Liver (tissue), 9 donors: ENCODE results near the gene SIK3. TPM values are rescaled to one million over a fixed set of nuclear protein-coding genes. Genes with fewer than 3 reads are reported as not detected.

Source experiments
- DNase-seq: peaks from one replicate; pipeline ENCODE4 v3.0.0-alpha.2; 2017; ENCODE audit warnings: low spot score
- H3K27ac ChIP-seq, 2 donors: one replicate each; pipeline ENCODE4 v1.7.0; 2013; ENCODE audit warnings: inconsistent platforms in 2 of 2, low read length in 2 of 2, control low read depth in 1 of 2, low read depth in 1 of 2, mild to moderate bottlenecking in 1 of 2
- H3K27me3 ChIP-seq, 4 donors: one replicate each; pipeline versions ENCODE4 v1.6.1 to v1.7.0; 2013; ENCODE audit warnings: low read length in 3 of 4, inconsistent platforms in 1 of 4, mild to moderate bottlenecking in 1 of 4, moderate library complexity in 1 of 4; ENCODE audit not compliant: control insufficient read depth in 4 of 4, insufficient read depth in 4 of 4
- H3K36me3 ChIP-seq, 4 donors: one replicate each; pipeline versions ENCODE4 v1.6.1 to v1.7.0; 2013; ENCODE audit warnings: low read length in 3 of 4, mild to moderate bottlenecking in 3 of 4, low read depth in 1 of 4, moderate library complexity in 1 of 4; ENCODE audit not compliant: control insufficient read depth in 4 of 4, insufficient read depth in 3 of 4
- H3K4me1 ChIP-seq, 4 donors: one replicate each; pipeline versions ENCODE4 v1.6.1 to v1.7.0; 2013; ENCODE audit warnings: low read length in 3 of 4, mild to moderate bottlenecking in 3 of 4, moderate library complexity in 1 of 4; ENCODE audit not compliant: control insufficient read depth in 4 of 4, insufficient read depth in 4 of 4
- H3K4me3 ChIP-seq, 3 donors: one replicate each; pipeline versions ENCODE4 v1.6.1 to v1.7.0; 2013; ENCODE audit warnings: low read length in 3 of 3, control low read depth in 1 of 3, low read depth in 1 of 3, mild to moderate bottlenecking in 1 of 3
- H3K9ac ChIP-seq, 2 donors: one replicate each; pipeline ENCODE4 v1.7.0; 2013; ENCODE audit warnings: low read length in 2 of 2, mild to moderate bottlenecking in 2 of 2, moderate library complexity in 2 of 2, control low read depth in 1 of 2, low read depth in 1 of 2
- H3K9me3 ChIP-seq, 4 donors: one replicate each; pipeline versions ENCODE4 v1.6.1 to v1.7.0; 2013; ENCODE audit warnings: low read length in 3 of 4; ENCODE audit not compliant: control insufficient read depth in 4 of 4
- ATF3 ChIP-seq: IDR thresholded peaks from 2 replicates; pipeline ENCODE4 v1.6.1; 2016; ENCODE audit warnings: antibody characterized with exemption
- EGR1 ChIP-seq, 2 donors: IDR thresholded peaks; 2 replicates each; pipeline ENCODE4 v1.6.1; 2016 to 2018; ENCODE audit warnings: antibody characterized with exemption in 2 of 2, low read depth in 2 of 2
- FOXA1 ChIP-seq: IDR thresholded peaks from 2 replicates; pipeline ENCODE4 v1.6.1; 2016; ENCODE audit warnings: antibody characterized with exemption
- FOXA2 ChIP-seq: IDR thresholded peaks from 2 replicates; pipeline ENCODE4 v1.6.1; 2016; ENCODE audit warnings: antibody characterized with exemption
- GABPA ChIP-seq, 2 donors: IDR thresholded peaks in 1 of 2; conservative IDR thresholded peaks in 1 of 2; 2 replicates each; pipeline ENCODE4 v1.6.1; 2016; ENCODE audit warnings: antibody characterized with exemption in 2 of 2, mild to moderate bottlenecking in 1 of 2, moderate library complexity in 1 of 2
- HNF4A ChIP-seq, 2 donors: conservative IDR thresholded peaks; 2 replicates each; pipeline ENCODE4 v1.6.1; 2016; ENCODE audit warnings: antibody characterized with exemption in 2 of 2, mild to moderate bottlenecking in 2 of 2
- HNF4G ChIP-seq: IDR thresholded peaks from 2 replicates; pipeline ENCODE4 v1.6.1; 2016; ENCODE audit warnings: antibody characterized with exemption
- JUND ChIP-seq, 2 donors: IDR thresholded peaks; 2 replicates each; pipeline ENCODE4 v1.6.1; 2016; ENCODE audit warnings: antibody characterized with exemption in 2 of 2
- MAX ChIP-seq: IDR thresholded peaks from 2 replicates; pipeline ENCODE4 v1.6.1; 2016; ENCODE audit warnings: antibody characterized with exemption
- NR2F2 ChIP-seq: IDR thresholded peaks from 2 replicates; pipeline ENCODE4 v1.6.1; 2016; ENCODE audit warnings: antibody characterized with exemption
- RAD21 ChIP-seq, 2 donors: IDR thresholded peaks; 2 replicates each; pipeline ENCODE4 v1.6.1; 2016; ENCODE audit warnings: antibody characterized with exemption in 2 of 2, mild to moderate bottlenecking in 2 of 2
- REST ChIP-seq: IDR thresholded peaks from 2 replicates; pipeline ENCODE4 v1.6.1; 2016; ENCODE audit warnings: antibody characterized with exemption, mild to moderate bottlenecking
- RXRA ChIP-seq, 2 donors: IDR thresholded peaks; 2 replicates each; pipeline ENCODE4 v1.6.1; 2017 to 2018; ENCODE audit warnings: antibody characterized with exemption in 2 of 2, mild to moderate bottlenecking in 1 of 2
- SP1 ChIP-seq: IDR thresholded peaks from 2 replicates; pipeline ENCODE4 v1.6.1; 2018; ENCODE audit warnings: antibody characterized with exemption, mild to moderate bottlenecking
- TAF1 ChIP-seq: conservative IDR thresholded peaks from 2 replicates; pipeline ENCODE4 v1.6.1; 2016; ENCODE audit warnings: antibody characterized with exemption, mild to moderate bottlenecking
- YY1 ChIP-seq: IDR thresholded peaks from 2 replicates; pipeline ENCODE4 v1.6.1; 2016; ENCODE audit warnings: antibody characterized with exemption, mild to moderate bottlenecking
- ZBTB33 ChIP-seq: IDR thresholded peaks from 2 replicates; pipeline ENCODE4 v1.6.1; 2016; ENCODE audit warnings: antibody characterized with exemption
- WGBS: extraction: QIAGEN DNeasy Blood & Tissue Kit; methylation state at CpG from one replicate; pipeline ENCODE4 v1.1.7; 2013; 5-methylcytosine and 5-hydroxymethylcytosine counted together
- polyA plus RNA-seq, 2 donors: library from polyadenylated mRNA; stranded (reverse) in 1 of 2; unstranded in 1 of 2; fragments of 200-250 nt in 1 of 2; fragments of >200 nt in 1 of 2; fragmentation: Nextera tagmentation in 1 of 2; extraction: Ambion mirVana in 1 of 2; gene quantifications; one replicate each; pipeline versions ENCODE4 v1.2.1 to v1.2.3, GENCODE V29; 2013 to 2015
- total RNA-seq, 2 donors: library from RNA; depleted of rRNA; stranded (reverse); fragments of >200 nt; gene quantifications; one replicate each; pipeline ENCODE4 v1.2.3, GENCODE V29; 2014
- donor health status: healthy.
- donor health status: healthy.
- donor health status: healthy.
- donor health status: healthy.
- donor health status: healthy.

SIK3 gene
- total and polyA plus RNA-seq, 4 donors: 6.9 to 52.4 (median 14.4) TPM

- H3K9me3 ChIP-seq: no peaks in the 10 kb centered on the region
- H3K36me3 ChIP-seq: peaks cover 0 to 48% (median 37%) of the 10 kb centered on the region in 4 donors
- no peak overlapping the region for H3K4me3 ChIP-seq
- TF ChIP-seq YY1 (no peak), HNF4A (conservative IDR thresholded peaks at IDR 0.05) (no peak), JUND (IDR thresholded peaks at IDR 0.05) (no peak), NR2F2 (no peak), FOXA2 (no peak), EGR1 (IDR thresholded peaks at IDR 0.05; ENCODE audit: low read depth in 2 of 2) (no peak), ZBTB33 (no peak), ATF3 (no peak), REST (no peak), MAX (no peak), GABPA (IDR thresholded peaks at IDR 0.05 in 1 of 2, conservative IDR thresholded peaks at IDR 0.05 in 1 of 2) (no peak), RXRA (IDR thresholded peaks at IDR 0.05) (no peak), TAF1 (no peak), SP1 (no peak), FOXA1 (no peak), RAD21 (IDR thresholded peaks at IDR 0.05) (no peak)
- DNase-seq: no peak
- WGBS: 75% methylated on average over 2 of the region's 2 CpGs
- H3K27ac ChIP-seq: no peak overlapping the region
- no peak overlapping the region for H3K9ac ChIP-seq
- H3K4me1 ChIP-seq: peaks cover 9 to 34% (median 27%) of the 10 kb centered on the region in 4 donors
- H3K27me3 ChIP-seq: no peaks in the 10 kb centered on the region
Observed at GRCh38 chr11:116857316-116857715, 240.9 kb downstream of the SIK3 start.

- Histone ChIP-seq H3K4me3 (no peak overlapping the region), H3K27ac (no peak overlapping the region), H3K9me3 (no peaks in the 10 kb centered on the region), H3K9ac (no peak overlapping the region), H3K36me3 (peaks cover 0 to 39% (median 28%) of the 10 kb centered on the region in 4 donors), H3K4me1 (peaks cover 13 to 37% (median 28%) of the 10 kb centered on the region in 4 donors), H3K27me3 (no peaks in the 10 kb centered on the region)
- WGBS: 77% methylated on average over 5 of the region's 5 CpGs
- DNase-seq: no peak
- no peak for TF ChIP-seq GABPA (IDR thresholded peaks at IDR 0.05 in 1 of 2, conservative IDR thresholded peaks at IDR 0.05 in 1 of 2)
- no peak for TF ChIP-seq HNF4A (conservative IDR thresholded peaks at IDR 0.05)
- no peak for TF ChIP-seq HNF4G
Observed at GRCh38 chr11:116856423-116856822, 241.8 kb downstream of the SIK3 start.
